ENCODE results near the gene CACNA2D3.

- TF ChIP-seq, protein P1, sequence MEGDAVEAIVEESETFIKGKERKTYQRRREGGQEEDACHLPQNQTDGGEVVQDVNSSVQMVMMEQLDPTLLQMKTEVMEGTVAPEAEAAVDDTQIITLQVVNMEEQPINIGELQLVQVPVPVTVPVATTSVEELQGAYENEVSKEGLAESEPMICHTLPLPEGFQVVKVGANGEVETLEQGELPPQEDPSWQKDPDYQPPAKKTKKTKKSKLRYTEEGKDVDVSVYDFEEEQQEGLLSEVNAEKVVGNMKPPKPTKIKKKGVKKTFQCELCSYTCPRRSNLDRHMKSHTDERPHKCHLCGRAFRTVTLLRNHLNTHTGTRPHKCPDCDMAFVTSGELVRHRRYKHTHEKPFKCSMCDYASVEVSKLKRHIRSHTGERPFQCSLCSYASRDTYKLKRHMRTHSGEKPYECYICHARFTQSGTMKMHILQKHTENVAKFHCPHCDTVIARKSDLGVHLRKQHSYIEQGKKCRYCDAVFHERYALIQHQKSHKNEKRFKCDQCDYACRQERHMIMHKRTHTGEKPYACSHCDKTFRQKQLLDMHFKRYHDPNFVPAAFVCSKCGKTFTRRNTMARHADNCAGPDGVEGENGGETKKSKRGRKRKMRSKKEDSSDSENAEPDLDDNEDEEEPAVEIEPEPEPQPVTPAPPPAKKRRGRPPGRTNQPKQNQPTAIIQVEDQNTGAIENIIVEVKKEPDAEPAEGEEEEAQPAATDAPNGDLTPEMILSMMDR (optimal IDR thresholded peaks at IDR 0.05 in 1 of 3, IDR thresholded peaks at IDR 0.05 in 1 of 3, conservative IDR thresholded peaks at IDR 0.05 in 1 of 3; ENCODE audit: extremely low read depth in 1 of 3, insufficient read depth in 2 of 3, low read length in 3 of 3): no peak
- no peak for TF ChIP-seq EZH2 (IDR thresholded peaks at IDR 0.05; ENCODE audit: low read length)
These were observed 908.6 kb downstream of the CACNA2D3 start for GRCh38 chr3:55030938-55031337.
